ENCODE data around the gene NOL7.
A peak's percentile ranks its signal among the peaks of the same experiment; 100 is the strongest.

NOL7 gene

DNA sequence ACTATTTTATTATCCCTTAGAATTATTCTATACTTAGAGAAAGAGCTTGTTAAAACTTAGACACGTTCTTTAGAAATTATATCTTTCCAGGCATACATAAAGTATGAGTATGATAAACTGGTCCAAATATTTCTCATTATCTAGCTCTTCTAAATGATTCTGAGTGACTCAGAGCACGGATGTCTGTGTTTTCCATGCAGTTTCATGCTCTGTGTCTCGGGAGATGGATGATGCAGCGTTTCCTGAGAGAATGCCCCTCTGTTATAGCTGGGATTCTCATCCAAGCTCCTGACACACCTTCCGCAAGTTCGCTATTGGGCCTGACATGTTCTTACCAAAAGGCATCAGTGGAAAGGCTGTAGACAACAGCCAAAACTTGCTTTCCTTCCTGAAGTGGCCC lies 21.4 kb upstream of the NOL7 start:
- no peak for DNase-seq (ENCODE audit: low read depth in 2 of 2)

GRCh38 chr6:13597073-13597472 lies 18.1 kb upstream of the NOL7 start:
- DNase-seq (ENCODE audit: low read depth in 2 of 2), result no peak

DNA sequence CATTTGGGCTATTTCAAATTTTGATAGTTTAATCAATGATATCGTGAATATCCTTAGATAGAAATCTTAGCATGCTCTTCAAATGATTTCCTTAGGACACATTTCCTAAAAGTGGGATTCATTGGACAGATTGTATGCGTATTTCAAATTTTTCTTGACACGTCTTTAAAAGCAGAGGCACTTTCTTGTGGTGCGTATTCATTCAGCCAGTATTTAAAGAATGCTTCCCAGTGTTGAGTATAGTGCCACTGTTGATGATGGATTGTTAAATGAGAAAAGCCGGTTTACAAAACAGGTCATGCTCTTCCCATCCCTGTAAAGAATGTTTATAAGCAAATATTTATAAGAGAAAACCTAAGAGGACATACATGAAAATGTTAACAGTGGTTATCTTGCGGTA lies 15.1 kb upstream of the NOL7 start:
- no peak for DNase-seq (ENCODE audit: low read depth in 2 of 2)

DNA sequence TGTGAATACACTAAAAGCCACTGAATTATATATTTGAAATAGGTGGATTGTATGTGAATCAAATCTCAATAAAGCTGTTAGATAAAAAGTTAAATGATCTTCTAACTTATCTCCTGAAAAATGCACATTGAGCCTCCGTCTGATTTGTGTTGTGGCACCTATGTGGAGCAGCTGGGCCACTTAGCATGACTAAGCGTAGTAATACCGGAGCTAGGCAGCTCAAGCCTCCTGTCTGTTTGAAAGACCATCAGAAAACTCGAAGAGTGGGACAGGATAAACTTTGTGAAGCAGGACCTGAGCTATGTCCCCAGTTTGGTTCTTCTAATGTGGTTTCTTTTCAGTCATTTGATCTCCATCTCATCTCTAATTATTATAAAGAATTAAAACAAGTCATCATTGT lies 11.0 kb upstream of the NOL7 start:
- no peak for DNase-seq (ENCODE audit: low read depth in 2 of 2)

DNA sequence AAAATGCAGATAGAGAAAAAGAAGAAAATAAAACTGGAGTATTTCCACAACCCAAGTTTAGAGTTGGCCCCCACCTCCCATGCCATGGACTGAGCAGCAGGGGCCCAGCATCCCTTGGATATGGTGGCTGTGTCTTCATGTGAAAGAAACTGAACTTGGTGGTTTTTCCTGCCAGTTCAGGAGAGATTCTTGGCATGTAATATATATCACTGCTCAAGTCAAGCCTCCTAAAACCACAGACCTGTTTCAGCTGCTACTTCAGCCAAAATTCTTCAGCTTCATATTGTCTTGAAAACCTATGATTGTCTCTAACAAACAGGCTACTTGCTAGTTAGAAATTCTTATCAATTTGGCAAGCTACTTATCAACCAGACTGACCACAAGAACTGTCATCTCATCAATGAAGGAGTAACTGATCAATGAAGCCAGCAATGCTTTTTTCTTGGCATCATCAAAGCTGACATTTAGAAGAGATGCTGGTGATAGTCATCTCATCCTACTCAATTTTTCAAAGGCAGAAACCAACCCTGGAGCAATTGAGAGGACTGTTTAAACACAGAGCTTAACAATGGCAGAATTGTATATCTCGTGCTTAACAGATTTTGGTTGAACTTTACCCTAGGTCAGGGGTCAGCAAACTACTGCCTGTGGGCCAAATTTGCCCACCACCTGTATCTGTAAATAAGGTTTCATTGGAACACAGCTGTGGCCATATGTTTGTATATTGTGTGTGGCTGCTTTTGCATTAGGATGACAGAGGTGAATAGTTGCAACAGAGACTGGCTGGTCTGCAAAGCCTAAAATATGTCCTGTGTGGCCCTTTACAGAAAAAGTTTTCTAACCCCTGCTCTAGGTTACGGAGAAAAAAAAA lies 10.4 kb upstream of the NOL7 start:
- no peak for DNase-seq (ENCODE audit: low read depth in 2 of 2)

GRCh38 chr6:13605634-13606033 lies 9.5 kb upstream of the NOL7 start:
- DNase-seq (ENCODE audit: low read depth in 2 of 2), result no peak

GRCh38 chr6:13611715-13612114 lies 3.4 kb upstream of the NOL7 start:
- no peak for DNase-seq (ENCODE audit: low read depth in 2 of 2)

GRCh38 chr6:13613029-13613594 lies 2.0 kb upstream of the NOL7 start:
- no peak for DNase-seq (ENCODE audit: low read depth in 2 of 2)

DNA sequence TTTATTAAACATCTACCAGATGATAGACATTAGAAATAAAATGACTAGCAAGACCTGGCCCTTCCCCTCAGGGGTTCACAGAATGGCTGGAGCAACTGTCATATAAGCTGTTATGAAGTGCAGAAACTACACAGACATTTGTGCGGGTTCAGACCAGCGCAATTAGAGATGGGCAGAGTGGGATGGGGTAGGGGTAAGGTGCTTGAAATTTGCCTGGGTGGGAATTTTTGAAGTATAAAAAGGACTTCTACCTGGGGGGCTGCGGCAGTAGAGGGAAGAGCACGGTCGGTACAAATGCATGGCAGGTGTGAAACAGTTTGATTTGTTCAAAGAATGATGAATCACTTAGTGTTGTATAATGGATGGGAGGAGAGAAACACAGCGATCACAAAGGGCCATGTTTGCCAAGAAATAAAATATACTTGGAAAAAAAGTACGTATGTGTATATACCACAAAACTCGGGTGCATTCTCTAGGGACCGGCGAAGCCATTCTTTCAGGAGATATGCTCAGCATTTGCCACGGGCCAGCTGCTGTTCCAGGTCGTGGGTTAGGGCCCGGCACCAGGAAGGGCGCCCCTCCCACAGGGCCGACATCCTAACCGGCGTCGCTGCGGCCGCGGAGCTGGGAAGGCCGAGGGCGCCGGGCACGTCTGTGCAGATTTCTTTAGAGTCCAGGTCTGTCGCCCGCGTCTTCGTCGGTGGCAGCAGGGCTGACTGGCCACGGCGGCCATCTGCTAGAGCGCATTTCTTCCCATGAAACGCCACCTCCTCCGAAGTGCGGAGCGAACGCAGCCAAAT lies 809 bp upstream of the NOL7 start:
- no peak for DNase-seq (ENCODE audit: low read depth in 2 of 2)

DNA sequence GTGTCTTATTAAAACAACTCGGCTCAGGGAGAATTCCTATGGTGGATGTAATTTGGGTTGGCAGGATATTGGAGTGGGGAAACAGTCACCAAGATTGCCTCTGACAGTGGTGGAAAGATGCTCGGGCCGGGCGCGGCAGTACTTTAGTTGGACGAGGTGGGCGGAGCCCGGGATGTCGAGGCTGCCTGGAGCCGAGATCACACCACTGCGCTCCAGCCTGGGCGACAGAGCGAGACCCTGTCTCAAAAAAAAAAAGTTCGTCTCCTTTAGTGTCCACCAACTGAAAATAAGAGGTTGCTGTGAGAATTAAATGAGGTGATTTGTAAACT lies 621 bp downstream of the NOL7 start:
- peak; percentile 5 to 28 for DNase-seq (ENCODE audit: low read depth in 2 of 2)

GRCh38 chr6:13617066-13617465 lies 1.9 kb downstream of the NOL7 start:
- no peak for DNase-seq (ENCODE audit: low read depth in 2 of 2)

- no peak for DNase-seq (ENCODE audit: low read depth in 2 of 2)
Measured at GRCh38 chr6:13624871-13625288, 9.7 kb downstream of the NOL7 start.

DNA sequence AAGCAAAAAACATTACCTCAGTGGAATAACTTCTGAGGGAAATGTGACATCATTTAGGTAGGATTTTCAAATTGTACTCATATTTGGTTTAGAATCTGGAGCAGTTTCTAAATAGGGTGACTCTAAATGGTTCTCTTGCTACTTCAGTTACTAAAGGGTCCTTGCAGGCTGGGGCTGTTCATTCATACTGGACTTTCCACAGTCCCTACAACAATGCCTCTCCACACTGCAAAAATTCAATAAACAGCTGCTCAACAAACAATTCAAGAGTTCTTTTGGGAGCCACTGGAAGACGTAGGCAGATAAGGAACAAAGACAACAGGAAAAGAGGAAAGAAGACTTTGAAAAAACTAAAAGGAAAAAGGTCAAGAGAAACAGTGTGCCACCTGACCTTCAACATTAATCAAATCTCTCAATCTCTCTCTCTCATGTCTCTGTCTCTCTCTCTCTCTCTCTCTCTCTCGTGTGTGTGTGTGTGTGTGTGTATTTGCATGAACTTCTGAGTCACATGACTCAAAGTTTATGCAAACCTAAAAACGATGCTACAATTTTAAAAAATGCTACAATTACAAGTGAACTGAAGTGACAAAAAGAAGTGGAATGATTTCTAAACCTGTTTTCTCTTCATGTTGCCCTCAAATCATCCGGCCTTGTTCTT lies 14.5 kb downstream of the NOL7 start:
- DNase-seq (ENCODE audit: low read depth in 2 of 2), result no peak

GRCh38 chr6:13630499-13630898 lies 15.4 kb downstream of the NOL7 start:
- DNase-seq (ENCODE audit: low read depth in 2 of 2), result no peak

- DNase-seq (ENCODE audit: low read depth in 2 of 2), result no peak
Measured at GRCh38 chr6:13633343-13633742, 18.2 kb downstream of the NOL7 start.

GRCh38 chr6:13635948-13636658 lies 21.0 kb downstream of the NOL7 start:
- DNase-seq (ENCODE audit: low read depth in 2 of 2), result no peak

GRCh38 chr6:13638014-13638413 lies 22.9 kb downstream of the NOL7 start:
- no peak for DNase-seq (ENCODE audit: low read depth in 2 of 2)

GRCh38 chr6:13638626-13639025 lies 23.5 kb downstream of the NOL7 start:
- DNase-seq (ENCODE audit: low read depth in 2 of 2), result no peak

DNA sequence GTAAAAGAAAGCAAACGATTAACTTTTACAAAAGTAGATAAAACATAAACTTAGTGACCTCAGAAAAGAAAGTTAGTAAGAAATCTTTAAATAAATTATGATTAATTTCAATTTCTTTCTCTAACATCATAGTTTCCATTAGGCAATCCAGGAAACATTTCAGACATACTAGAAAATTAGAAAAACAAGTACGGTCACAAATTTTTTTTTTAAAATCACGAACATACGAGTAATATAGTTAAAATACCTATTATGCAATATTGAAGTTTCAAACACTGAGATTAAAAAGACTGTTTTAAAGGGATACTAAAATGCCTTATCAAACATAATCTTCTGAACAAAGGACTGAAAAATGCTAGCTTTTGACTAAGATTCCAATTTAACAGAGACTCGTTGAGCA lies 26.2 kb downstream of the NOL7 start:
- DNase-seq (ENCODE audit: low read depth in 2 of 2), result no peak

DNA sequence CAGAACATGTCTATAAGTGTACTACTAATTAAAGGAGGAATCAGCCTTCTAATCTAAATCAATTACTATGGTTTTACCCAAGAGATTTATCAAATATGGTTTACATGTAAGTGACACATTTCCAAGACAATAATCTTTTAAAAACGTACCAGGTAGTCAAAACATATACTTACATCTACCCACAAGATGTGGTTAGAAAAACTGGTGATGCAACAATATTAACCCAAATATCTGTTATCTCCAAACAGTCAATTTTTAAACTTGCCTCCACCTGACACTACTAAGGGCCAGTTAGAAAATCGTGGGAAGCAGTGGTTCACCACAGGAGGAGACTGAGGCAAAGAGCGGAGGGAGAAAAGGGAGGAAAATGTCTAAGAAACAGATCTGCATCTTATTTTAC lies 28.0 kb downstream of the NOL7 start:
- DNase-seq (ENCODE audit: low read depth in 2 of 2), result no peak

DNA sequence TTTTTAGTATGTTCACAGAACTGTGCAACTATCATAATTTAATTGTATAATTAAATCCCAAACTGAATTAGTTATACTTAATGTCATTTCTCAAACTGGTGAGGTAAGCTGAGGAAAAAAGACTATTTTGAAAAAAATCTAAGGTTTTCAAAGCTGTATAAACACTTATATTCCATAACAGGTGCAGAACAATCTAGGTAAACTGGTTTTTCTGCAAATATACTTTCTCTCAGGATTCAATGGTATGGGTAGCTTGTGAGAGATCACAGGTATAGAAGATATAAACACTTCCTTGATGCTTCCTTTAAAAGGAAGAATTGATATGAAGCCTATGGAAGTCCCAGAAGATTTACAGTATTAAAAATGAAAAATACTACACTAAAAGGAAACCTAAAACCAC lies 33.7 kb downstream of the NOL7 start:
- DNase-seq (ENCODE audit: low read depth in 2 of 2), result no peak

- no peak for DNase-seq (ENCODE audit: low read depth in 2 of 2)
Measured at GRCh38 chr6:13649393-13649792, 34.3 kb downstream of the NOL7 start.
